Stimulated activated naive CD4-positive, alpha-beta T cell (primary cell): ENCODE measurements around the gene MUC5AC.
"Not testable (repeated sequence)": the region's sequence is repeated elsewhere in the genome, so short reads cannot be mapped to it uniquely, and the experiment has no call there.

Experiments used
- DNase-seq, 6 experiments: peaks; one replicate each; lab custom pipeline; 2025; lab: John Stamatoyannopoulos, UW

Gene MUC5AC

DNA sequence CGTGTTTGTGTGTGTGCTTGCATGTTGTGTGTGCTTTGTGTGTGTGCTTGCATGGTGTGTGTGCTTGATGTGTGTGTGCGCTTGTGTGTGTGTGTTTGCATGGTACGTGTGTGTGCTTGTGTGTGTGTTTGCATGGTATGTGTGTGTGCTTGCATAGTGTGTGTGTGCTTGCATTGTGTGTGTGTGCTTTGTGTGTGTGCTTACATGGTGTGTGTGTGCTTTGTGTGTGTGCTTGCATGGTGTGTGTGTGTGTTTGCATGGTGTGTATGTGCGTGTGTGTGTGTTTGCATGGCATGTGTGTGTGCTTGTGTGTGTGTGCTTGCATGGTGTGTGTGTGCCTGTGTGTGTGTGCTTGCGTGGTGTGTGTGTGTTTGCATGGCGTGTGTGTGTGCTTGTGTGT is 10.0 kb upstream of the MUC5AC start:
- DNase-seq: no peak

DNA sequence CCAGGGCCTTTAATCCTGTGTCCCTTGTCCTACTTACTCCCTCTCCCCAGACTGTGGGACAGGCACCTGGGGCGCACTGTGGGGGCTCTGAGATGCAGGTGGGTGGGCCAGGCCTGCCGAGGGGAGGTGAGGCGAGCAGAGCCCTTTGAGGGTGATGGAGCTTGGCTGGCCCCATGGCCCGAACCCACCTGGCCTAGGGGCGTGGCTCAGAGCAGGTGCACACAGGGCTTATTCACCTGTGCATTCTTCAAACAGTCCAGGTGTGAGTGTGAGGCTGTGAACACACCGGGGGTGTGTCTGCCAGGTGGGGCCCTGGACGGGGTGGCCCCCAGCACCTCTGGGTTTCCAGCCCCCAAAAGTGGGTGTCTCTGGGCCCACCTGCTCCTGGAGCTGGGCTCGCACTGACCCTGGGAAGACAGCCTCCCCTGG is 9.0 kb upstream of the MUC5AC start:
- DNase-seq: no peak

DNA sequence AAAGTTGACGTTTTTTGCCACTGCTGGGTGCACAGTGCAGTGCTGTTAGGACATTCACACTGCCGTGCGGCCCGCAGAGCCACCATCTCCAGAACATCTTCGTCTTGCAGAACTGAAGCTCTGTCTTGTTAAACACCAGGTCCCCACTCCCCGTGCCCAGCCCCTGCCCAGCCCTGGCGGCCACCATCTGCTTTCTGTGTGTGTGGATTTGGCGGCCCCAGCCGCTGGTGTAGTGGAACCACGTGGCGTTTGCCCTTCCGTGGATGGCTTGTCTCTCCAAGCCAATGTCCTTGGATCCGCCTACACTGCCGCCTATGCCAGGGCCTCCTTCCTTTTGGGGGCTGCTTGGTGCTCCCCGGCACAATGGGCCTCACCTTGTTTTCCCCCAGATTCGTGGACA is 8.2 kb upstream of the MUC5AC start:
- no peak for DNase-seq

DNA sequence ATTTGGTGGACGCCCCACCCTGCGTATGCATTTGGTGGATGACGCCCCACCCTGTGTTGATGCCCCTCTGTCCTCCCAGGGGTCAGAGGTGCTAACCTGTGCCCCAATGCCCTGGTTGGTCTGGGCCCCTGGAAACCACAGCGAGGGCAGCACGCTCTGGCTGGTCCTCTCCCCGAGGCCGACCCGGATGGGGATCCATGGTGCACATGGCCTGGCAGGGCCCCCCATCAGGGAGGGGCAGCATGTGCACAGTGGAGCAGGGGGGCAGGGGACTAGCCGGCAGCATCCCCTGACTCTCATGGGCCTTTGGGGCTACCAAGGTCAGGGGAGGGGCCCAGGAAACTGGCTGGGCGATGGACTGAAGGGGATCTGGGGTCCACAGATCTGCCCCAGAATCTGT is 7.6 kb upstream of the MUC5AC start:
- DNase-seq: no peak

DNA sequence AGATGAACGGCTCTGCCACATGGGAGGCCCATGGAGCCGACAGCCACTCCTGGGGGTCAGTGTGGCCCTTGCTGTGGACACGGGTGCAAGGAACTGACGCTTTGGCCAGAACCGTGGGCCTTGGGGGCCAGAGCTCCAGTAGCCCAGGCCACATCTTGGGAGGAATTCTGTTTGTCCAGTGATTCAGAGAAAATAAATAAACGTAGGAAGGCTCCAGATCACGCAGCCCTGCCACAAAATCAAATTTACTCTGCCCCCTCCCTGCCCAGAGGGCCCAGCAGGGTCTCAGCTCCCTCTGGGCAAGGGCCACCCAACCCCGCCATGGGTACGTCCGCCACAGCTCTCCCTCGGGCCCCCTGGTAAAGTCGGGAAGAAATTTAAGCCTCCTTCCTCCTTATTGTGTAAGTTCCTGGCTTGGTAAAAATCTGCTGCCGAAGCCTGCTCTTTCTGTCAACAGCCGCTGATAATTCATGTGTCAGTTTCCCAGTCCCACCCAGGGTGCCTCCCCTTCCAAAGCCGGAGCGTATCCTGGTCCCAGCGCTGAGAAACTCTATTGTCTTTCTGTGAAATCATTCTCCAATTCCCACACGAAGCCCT is 6.9 kb upstream of the MUC5AC start:
- DNase-seq: no peak

DNA sequence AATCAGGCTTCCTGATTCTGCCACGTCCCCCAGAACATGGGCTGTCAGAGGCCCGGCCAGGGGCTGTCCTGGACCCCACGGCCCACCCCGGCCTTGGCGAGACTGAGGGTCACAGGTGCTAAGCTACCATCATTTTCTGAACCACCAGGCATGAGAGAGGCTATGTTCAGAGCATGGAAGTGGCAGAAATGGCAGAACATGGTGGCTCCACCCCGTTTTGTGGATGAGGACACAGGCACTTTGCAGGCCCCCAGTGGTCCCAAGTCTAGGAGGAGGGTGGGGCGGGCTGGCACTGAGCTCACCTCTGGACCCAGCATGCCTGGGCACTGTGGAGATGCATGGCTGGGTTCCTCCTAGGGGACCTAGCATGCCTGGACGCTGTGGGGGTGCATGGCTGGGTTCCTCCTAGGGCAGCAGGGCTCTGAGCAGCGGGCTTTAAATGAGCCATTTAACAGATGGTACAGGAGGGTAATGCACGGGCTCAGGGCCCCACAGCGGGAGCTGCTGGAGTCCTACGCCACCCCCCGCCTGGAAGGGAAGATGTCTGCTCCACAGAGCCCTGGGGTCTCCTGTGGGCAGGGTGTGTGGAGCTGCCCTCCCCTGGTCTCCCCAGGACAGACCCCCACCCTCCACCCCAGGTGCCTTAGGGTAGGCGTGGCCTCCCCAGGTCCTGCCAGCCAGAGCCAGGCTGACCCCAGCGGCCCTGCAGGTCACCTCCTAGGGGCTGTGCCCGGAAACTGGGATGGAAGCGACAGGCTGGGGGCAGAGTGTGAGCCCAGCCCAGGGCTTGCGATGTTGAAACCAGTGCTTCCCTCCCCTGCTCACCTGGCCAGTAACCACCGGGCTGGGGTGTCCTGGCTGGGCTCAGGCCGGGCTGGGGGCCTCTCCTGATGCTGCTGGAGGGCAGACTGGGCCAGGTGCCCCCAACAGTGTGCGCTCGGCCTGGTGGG is 6.1 kb upstream of the MUC5AC start:
- no peak for DNase-seq

DNA sequence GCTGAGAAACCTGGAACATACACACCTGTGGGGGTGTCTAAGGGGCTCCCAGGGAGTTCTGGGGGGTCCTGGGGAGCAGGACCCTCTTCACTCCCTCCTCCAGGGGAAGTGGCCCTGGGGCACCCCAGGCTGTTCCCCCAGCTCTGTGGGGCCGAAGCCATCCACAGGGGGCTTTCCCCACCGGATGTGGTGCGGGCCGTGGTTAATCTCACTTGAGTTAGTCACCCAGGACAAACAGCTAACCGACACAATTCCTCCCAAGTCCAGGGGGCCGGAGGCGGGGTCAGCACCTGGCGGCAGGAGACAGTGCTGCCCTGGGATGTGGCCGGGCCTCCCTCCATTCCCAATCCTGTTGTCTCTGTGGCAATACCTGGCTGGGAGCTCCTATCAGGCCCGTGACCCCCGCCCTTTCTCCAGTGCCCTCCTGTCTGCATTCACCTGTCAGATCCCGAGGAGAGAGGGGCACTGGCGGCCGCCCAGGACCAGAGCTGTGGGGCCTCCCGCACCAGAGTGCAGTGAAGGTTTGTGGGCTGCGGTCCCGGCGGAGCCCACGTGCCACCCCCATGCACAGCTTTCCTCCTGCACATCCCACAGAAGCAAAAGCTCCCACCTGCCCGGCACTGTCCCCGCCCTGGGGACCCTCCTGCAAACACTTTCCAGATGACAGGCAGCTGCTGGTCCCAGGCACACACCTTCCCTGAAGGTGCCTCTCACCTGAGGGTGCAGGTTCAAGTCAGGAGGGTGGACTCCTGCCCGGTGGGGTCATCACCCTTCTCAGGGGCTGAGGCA is 5.2 kb upstream of the MUC5AC start:
- no peak for DNase-seq

DNA sequence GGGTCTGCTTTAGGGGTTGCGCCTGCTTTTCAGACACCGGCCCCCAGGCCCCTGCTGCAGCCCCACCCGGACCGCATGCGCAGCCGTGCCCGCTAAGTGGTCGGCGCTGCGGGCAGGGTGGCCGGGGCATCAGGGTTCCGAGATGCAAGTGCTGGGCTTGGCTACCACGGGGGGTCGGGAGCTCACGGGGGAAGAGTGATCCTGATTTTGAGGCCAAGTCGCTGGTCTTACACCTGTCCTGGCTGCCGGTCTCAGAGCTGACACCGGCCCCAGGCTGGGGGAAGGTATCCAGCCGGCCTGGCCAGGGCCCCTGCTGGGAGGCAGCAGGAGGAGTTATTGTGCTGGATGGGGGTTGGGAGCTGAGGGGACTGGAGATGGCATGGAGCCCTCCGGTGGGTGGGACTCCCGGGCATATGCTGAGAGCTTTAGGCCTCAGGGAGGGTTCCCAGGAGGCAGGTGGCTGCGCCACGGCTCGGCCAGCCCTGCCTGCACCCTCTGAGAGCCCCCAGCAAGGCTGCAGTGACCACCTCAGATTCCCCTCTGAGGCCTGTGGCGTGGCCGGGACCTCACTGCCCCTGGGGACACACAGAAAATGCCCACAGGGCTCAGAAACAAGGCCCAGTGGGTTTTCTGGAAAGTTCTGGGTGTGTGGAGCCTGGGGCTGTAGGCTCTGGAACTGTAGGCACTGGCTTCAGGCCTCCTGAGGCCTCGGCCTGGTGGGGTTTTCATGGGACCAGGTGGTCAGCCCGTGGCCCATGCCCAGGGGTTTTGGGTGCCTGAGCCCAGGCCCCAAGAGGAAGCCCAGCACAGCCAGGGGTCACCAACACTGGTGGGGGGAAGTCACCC is 4.4 kb upstream of the MUC5AC start:
- DNase-seq: no peak

DNA sequence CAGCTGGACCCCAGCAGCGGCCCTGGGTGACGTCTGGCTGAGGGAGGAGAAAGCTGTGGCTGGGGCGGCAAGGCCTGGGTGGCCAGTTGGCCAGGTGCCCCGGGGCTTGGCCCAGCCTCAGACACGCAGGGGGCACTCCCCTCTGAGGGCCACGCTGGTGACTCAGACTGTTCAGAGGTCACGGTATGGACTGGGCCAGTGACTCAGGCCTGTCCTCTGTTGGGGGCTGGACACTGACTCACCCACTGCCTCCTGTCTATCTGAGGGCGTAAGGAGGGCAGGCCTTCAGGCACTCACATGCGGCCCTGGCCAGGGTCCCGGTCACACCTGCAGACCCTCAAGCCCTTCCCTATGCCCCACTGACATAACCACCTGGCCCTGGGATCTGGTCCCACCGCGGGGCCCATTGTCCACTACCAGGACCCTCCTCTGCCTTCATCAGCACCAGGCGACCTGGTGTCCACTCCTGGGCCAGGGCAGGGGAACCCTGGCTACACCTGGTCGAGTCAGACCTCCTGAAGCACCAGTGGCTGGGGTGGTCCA is 3.7 kb upstream of the MUC5AC start:
- DNase-seq: no peak

DNA sequence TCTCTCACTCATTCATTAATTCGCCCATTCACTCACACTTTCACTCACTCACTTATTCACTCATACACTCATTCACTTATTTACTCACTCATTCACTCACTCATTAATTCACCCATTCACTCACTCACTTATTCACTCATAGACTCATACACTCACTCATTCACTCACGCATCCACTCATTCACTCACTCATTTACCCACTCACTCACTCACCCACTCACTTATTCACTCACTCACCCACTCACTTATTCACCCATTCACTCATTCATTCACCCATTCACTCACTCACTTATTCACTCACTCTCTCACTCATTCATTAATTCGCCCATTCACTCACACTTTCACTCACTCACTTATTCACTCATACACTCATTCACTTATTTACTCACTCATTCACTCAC is 3.1 kb upstream of the MUC5AC start:
- DNase-seq: not testable (repeated sequence)

DNA sequence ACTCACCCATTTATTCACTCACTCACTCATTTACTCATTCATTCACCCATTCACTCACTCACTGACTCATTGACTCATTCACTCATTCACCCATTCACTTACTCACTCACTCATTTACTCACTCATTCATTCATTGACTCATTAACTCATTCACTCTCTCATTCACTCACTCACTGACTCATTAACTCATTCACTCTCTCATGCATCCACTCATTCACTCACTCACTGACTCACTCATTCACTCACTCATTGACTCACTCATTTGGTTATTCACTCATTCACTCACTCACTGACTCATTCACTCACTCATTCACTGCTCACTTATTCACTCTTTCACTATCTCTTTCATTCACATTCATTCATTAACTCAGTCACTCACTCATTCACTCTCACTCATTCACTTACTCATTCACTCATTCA is 2.5 kb upstream of the MUC5AC start:
- no peak for DNase-seq

DNA sequence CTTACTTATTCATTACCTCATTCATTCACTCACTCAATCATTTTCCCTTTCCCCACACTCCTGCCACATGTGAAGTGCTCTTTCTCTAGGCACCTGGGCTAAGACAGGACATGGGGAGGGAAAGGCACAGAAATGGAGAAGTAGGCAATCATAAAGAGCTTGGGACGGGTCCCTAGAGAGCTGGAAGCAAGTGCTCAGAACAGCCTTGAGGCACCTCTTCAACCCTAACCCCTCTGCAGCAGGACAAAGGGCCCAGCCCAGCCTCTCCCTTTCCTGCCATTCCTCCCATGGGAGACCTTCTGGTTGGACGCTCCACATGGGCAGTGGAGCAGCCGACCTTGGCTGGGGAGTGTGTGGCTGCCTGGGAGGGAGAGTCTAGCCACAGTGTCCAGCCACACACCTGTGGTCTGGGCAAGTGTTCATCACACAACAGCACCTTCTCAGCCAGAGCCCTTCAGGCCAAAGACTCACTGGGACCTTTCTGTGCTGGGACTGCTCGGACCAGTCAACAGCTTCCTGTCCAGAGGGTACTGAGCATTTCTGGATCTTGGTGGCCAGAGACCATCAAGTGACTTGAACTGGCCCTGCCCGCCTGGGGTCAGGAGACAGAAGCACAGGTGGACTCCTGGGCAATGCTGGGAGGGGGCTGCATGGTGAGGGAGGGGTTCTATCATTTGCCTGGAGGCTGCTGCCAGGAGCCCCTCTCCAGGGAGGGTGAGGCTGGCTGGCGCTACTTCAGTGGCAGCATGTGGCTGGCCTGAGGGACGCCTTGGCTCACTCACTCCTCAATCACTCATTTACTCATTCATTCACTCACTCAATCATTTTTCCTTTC is 1.0 kb upstream of the MUC5AC start:
- DNase-seq: no peak

DNA sequence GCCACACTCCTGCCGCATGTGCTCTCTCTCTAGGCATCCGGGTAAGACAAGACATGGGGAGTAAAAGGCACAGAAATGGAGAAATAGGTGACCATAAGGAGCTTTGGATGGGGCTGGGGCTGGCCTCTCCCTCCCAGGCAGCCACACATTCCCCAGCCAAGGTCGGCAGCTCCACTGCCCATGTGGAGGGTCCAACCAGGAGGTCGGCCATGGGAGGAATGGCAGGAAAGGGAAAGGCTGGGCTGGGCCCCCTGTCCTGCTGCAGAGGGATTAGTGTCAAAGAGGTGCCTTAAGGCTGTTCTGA is 460 bp upstream of the MUC5AC start:
- DNase-seq: no peak

DNA sequence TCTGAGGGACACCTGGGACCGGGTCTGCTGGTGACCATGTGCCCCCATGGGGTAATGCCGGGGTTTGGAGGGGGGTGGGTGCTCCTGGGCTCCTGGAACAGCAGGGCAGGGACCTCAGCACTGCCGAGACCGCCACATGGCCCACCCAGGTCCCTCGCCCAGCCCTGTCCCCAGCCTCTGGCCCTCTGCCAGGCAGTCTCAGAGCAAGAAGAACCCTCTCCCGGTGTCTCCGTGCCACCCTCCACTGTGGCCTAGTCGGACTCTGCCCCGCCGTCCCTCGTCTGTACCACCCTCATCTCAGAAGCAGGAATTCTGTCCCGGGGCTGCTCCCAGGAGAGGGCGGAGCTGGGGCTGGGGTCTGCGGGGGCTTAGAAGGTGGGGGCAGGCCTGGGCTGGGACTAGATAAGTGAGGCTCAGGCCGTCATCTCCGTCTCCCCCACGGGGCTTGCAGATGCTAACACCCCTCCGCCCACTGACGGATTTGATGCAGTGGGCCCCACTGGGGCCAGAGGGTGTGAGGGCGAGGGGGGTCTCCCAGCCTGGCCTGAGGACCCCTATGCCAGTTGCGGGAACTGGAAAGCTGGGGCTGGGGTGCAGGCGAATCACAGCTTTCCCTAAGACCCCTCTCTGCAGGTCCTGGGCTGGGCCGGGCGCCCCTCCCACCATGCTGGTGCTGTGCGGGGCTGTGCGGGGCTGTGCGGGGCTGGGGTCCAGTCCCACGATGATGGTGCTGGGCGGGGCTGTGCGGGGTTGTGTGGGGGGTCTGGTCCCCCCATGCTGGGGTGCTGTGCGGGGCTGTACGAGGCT is 1.1 kb downstream of the MUC5AC start:
- DNase-seq: no peak

DNA sequence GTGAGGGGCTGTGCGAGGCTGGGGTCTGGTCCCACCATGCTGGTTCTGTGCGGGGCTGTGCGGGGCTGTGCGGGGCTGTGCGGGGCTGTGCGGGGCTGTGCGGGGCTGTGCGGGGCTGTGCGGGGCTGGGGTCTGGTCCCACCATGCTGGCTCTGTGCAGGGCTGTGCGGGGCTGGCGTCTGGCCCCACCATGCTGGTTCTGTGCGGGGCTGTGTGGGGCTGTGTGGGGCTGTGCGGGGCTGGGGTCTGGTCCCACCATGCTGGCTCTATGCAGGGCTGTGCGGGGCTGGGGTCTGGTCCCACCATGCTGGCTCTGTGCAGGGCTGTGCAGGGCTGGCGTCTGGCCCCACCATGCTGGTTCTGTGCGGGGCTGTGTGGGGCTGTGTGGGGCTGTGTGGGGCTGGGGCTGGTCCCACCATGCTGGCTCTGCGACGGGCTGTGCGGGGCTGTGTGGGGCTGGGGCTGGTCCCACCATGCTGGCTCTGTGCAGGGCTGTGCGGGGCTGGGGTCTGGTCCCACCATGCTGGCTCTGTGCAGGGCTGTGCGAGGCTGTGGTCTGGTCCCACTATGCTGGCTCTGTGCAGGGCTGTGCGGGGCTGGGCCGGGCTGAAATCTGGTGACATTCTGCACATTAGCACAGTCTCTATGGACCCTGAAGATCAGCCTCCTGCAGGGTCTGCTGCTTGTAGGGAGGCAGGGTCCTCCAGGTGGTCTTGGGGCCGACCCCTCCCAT is 1.9 kb downstream of the MUC5AC start:
- DNase-seq: not testable (repeated sequence)

DNA sequence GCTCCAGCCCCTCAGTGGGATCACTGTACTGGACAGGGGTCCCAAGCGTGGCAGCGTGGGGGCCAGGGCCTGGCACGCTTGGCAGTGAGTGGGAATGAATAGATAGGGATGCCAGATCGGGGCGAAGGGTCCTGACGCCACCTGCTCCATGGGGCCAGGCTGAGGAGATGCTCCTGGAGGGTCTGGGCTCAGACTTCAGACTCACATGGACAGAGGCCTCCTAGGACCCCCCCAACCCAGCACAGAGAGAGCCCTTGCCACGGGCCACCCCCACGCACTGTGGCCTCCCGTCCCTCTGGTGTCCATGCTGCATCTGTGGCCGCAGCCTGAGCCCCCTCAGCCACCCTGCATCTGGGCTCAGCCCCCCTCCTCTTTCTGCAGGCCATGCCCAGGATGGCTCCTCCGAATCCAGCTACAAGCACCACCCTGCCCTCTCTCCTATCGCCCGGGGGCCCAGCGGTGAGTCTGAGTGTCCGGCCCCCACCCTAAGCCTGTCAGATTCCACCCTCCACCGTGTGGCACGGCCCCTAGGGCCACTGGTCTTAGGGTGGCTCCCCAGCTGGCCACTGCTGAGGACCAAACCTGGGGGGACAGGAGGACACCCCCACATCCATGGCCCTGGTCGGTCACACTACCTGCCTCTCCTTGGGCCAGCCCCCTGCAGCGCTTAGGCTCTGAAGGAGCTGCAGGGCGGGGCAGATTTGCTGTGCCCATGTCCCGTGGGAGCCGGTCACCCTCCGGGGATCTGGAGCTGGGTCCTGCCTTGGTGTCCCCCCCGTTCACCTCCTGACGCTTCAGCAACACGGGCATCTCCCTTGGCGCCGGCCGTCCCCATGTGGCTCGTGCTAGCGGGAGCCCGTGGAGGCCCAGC is 2.7 kb downstream of the MUC5AC start:
- no peak for DNase-seq

DNA sequence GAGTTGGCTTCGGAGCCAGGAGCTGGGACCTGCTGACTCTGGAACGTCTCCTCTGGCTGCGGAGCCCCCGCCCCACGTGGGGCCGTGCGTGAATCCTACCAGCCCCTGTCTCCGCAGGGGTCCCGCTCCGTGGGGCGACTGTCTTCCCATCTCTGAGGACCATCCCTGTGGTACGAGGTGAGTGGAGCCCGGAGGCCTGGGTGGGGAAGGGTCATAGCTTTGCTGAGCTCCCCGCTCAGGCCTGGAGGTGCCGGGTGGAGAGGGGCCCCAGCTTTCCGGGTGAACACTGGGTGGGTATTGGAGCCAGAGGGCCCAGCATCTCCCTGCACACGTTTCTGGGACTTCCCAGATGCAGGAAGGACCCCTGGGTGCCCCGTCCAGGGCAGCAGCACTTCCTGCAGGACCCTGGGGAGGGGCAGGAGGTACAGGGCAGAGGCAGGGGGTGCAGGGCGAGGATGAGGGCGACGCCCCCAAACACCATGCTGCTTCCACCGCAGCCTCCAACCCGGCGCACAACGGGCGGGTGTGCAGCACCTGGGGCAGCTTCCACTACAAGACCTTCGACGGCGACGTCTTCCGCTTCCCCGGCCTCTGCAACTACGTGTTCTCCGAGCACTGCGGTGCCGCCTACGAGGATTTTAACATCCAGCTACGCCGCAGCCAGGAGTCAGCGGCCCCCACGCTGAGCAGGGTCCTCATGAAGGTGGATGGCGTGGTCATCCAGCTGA is 3.8 kb downstream of the MUC5AC start:
- no peak for DNase-seq

DNA sequence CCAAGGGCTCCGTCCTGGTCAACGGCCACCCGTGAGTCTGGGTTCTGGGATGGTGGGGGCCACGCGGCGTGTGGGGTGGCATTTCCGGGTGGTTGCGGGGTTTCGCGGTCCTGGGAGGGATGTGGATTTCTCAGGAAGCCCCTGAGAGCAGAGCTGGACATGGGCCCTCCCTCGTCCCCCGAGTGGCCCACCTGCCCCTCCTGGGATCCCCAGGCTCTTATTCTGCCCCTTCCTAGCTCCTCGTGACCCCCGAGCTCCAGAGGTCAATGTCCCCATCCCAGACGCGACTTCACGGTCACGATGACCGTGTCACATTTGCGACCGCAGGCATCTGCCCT is 4.4 kb downstream of the MUC5AC start:
- DNase-seq: no peak
